Measurements from ENCODE around the gene ETS2.

DNA sequence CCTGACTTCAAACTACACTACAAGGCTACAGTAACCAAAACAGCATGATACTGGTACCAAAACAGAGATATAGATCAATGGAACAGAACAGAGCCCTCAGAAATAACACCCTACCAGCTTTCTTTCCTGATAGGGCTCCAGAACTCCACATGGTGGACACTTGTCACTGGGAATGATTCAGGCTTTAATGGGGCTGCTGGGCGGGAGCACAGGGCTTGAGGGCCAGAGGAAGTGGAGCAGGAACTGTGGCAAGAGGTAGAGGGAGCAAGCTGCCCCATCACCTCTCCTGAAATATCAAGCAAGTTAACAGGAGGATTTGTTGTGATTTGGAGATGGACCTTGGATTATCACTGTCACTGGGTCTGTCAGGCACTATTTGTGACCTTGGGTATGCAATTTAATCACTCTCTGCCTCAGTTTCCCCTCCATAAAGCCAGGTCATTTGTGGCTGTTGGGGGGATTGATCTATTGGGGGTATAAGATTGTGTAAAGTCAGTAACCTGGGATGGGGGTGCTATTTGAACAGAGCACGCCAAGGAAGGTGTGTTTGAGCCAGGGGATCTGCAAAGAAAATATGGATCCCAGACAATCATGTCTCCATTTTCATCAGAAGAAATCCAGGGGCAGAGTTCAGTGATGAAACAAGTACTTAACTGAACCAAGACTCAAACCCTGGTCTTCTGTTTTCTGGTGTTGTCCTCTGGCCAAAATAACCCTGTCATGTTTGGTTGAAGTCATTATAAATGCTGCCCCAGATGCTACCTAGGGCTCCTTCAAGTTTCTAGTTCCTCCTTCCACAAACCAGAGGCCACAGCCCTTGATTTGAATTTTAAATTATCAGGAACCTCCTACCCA, 25.2 kb downstream of the ETS2 start:
- TF ChIP-seq, protein P1, sequence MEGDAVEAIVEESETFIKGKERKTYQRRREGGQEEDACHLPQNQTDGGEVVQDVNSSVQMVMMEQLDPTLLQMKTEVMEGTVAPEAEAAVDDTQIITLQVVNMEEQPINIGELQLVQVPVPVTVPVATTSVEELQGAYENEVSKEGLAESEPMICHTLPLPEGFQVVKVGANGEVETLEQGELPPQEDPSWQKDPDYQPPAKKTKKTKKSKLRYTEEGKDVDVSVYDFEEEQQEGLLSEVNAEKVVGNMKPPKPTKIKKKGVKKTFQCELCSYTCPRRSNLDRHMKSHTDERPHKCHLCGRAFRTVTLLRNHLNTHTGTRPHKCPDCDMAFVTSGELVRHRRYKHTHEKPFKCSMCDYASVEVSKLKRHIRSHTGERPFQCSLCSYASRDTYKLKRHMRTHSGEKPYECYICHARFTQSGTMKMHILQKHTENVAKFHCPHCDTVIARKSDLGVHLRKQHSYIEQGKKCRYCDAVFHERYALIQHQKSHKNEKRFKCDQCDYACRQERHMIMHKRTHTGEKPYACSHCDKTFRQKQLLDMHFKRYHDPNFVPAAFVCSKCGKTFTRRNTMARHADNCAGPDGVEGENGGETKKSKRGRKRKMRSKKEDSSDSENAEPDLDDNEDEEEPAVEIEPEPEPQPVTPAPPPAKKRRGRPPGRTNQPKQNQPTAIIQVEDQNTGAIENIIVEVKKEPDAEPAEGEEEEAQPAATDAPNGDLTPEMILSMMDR (IDR thresholded peaks at IDR 0.05): no peak
- TF ChIP-seq POLR2A (IDR thresholded peaks at IDR 0.05): no peak

Measured in lower leg skin (tissue), 3 donors.